GM23338 (cell line): ENCODE data around the gene OR56B1. TPM values are rescaled to one million over a fixed set of nuclear protein-coding genes. Genes with fewer than 3 reads are reported as not detected.

Experiments used
- ATAC-seq: fragments of 200-7000 bp; cut with Tn5 transposase; 3 replicates; pipeline ENCODE4 v1.9.1; 2020
- DNase-seq: peaks from one replicate; pipeline ENCODE4 v3.0.0-alpha.2; 2015; ENCODE audit warnings: low spot score
- H2AFZ ChIP-seq: fragments of 200-600 bp; sonication (generic); 2 replicates; pipeline ENCODE4 v1.8.0; 2016; ENCODE audit warnings: antibody characterized with exemption, mild to moderate bottlenecking, moderate library complexity
- H3F3A ChIP-seq: fragments of 200-600 bp; sonication (generic); replicated peaks from 2 replicates; pipeline ENCODE4 v1.8.0; 2017; ENCODE audit warnings: antibody characterized with exemption, mixed run types, low read depth
- H3K27ac ChIP-seq: fragments of 200-600 bp; sonication (generic); 2 replicates; pipeline ENCODE4 v1.6.1; 2016; ENCODE audit warnings: low read depth
- H3K27me3 ChIP-seq: fragments of 200-600 bp; sonication (generic); 2 replicates; pipeline ENCODE4 v1.8.0; 2016; ENCODE audit warnings: mild to moderate bottlenecking, mixed run types, moderate library complexity; ENCODE audit not compliant: insufficient read depth
- H3K36me3 ChIP-seq: fragments of 200-600 bp; sonication (generic); 2 replicates; pipeline ENCODE4 v1.8.0; 2016; ENCODE audit warnings: mild to moderate bottlenecking; ENCODE audit not compliant: insufficient read depth
- H3K4me1 ChIP-seq: fragments of 200-600 bp; sonication (generic); 2 replicates; pipeline ENCODE4 v1.8.0; 2016; ENCODE audit warnings: mild to moderate bottlenecking, moderate library complexity; ENCODE audit not compliant: insufficient read depth
- H3K4me2 ChIP-seq: fragments of 200-600 bp; sonication (generic); 2 replicates; pipeline ENCODE4 v1.7.1; 2017; ENCODE audit warnings: mixed run types
- H3K4me3 ChIP-seq: fragments of 200-600 bp; sonication (generic); 2 replicates; pipeline ENCODE4 v1.6.1; 2016; ENCODE audit warnings: mixed run types
- H3K79me2 ChIP-seq: fragments of 200-600 bp; sonication (generic); replicated peaks from 2 replicates; pipeline ENCODE4 v1.8.0; 2017; ENCODE audit warnings: mild to moderate bottlenecking; ENCODE audit not compliant: insufficient read depth
- H3K9me2 ChIP-seq: fragments of 200-600 bp; sonication (generic); 2 replicates; pipeline ENCODE4 v1.8.0; 2017; ENCODE audit not compliant: insufficient read depth
- H4K20me1 ChIP-seq: fragments of 200-600 bp; sonication (generic); replicated peaks from 2 replicates; pipeline ENCODE4 v1.8.0; 2017; ENCODE audit warnings: mild to moderate bottlenecking; ENCODE audit not compliant: insufficient read depth
- H3K27ac Mint-ChIP-seq: 2 replicates; pipeline ENCODE4 v1.8.0; 2020; ENCODE audit warnings: inconsistent platforms, mild to moderate bottlenecking, moderate library complexity, mixed read lengths
- H3K27me3 Mint-ChIP-seq: 3 replicates; pipeline ENCODE4 v1.8.0; 2022; ENCODE audit warnings: low read depth, mild to moderate bottlenecking, moderate library complexity, mixed read lengths, inconsistent platforms; ENCODE audit not compliant: insufficient read depth, poor library complexity
- H3K36me3 Mint-ChIP-seq: 3 replicates; pipeline ENCODE4 v1.8.0; 2021; ENCODE audit warnings: low read depth, mild to moderate bottlenecking, inconsistent platforms, moderate library complexity, mixed read lengths
- H3K4me1 Mint-ChIP-seq: 3 replicates; pipeline ENCODE4 v1.8.0; 2020; ENCODE audit warnings: mild to moderate bottlenecking, inconsistent platforms, mixed read lengths
- H3K4me3 Mint-ChIP-seq: 3 replicates; pipeline ENCODE4 v1.8.0; 2021; ENCODE audit warnings: moderate library complexity, mild to moderate bottlenecking, inconsistent platforms, mixed read lengths
- H3K9me3 Mint-ChIP-seq: 3 replicates; pipeline ENCODE4 v1.8.0; 2020; ENCODE audit warnings: moderate library complexity, mild to moderate bottlenecking, inconsistent platforms, mixed read lengths
- CREB1 ChIP-seq: fragments of 250-450 bp; sonication (Bioruptor Pico); IDR thresholded peaks from 2 replicates; pipeline ENCODE4 v1.5.0; 2020; ENCODE audit warnings: low read depth, mild to moderate bottlenecking, moderate library complexity
- CTCF ChIP-seq, 2 experiments: fragments of 200-600 bp in 1 of 2; sonication (generic) in 1 of 2; conservative IDR thresholded peaks; 2 replicates each; pipeline versions ENCODE4 v1.5.1 to v1.6.1; 2016 to 2017; ENCODE audit warnings: antibody characterized with exemption in 2 of 2, low read depth in 2 of 2, mild to moderate bottlenecking in 2 of 2, moderate library complexity in 1 of 2
- EZH2 ChIP-seq: fragments of 200-600 bp; sonication (generic); IDR thresholded peaks from one replicate; pipeline ENCODE4 v1.8.0; 2017; ENCODE audit warnings: antibody characterized with exemption, mild to moderate bottlenecking, low read depth; ENCODE audit not compliant: unreplicated experiment
- POLR2AphosphoS5 ChIP-seq: IDR thresholded peaks from 2 replicates; pipeline ENCODE4 v1.6.1; 2016; ENCODE audit warnings: antibody characterized with exemption, low read depth
- STAT1 ChIP-seq: IDR thresholded peaks from one replicate; pipeline ENCODE4 v1.6.1; 2016; ENCODE audit warnings: antibody characterized with exemption; ENCODE audit not compliant: unreplicated experiment
- polyA plus RNA-seq: library from polyadenylated mRNA; unstranded; fragments of >200 nt; fragmentation: Nextera tagmentation; extraction: Ambion mirVana; gene quantifications from 2 replicates; pipeline ENCODE4 v1.2.1, GENCODE V29; 2016
- total RNA-seq: library from RNA; depleted of rRNA; stranded (reverse); fragments of >200 nt; shearing (Covaris generic); gene quantifications from 2 replicates; pipeline ENCODE4 v1.2.3, GENCODE V29; 2014
- TF ChIP-seq, protein P1 (sequence below): fragments of 250-450 bp; sonication (Bioruptor Pico); IDR thresholded peaks from 2 replicates; pipeline ENCODE4 v1.5.0; 2020; ENCODE audit warnings: mild to moderate bottlenecking, moderate library complexity
- TF ChIP-seq, protein P2 (sequence below): IDR thresholded peaks from one replicate; pipeline ENCODE4 v1.6.1; 2018; ENCODE audit warnings: antibody characterized with exemption; ENCODE audit not compliant: unreplicated experiment

The OR56B1 gene
- total and polyA plus RNA-seq, 2 experiments from 2014 or later, result 0.28 TPM; not detected in 1

- Mint-ChIP-seq H3K27me3 (no peaks in the 10 kb centered on the region), H3K4me3 (no peak overlapping the region), H3K27ac (no peak overlapping the region), H3K36me3 (no peaks in the 10 kb centered on the region), H3K4me1 (no peaks in the 10 kb centered on the region), H3K9me3 (no peaks in the 10 kb centered on the region)
- H3K4me3 ChIP-seq, result no peak overlapping the region
- H3K36me3 ChIP-seq, result no peaks in the 10 kb centered on the region
- no peak for DNase-seq
- no peak for ATAC-seq
- H3K27me3 ChIP-seq, result no peaks in the 10 kb centered on the region
- no peak overlapping the region for H2AFZ ChIP-seq
- no peaks in the 10 kb centered on the region for H4K20me1 ChIP-seq
- no peaks in the 10 kb centered on the region for H3K79me2 ChIP-seq
- no peaks in the 10 kb centered on the region for H3K9me2 ChIP-seq
- no peak overlapping the region for H3K4me2 ChIP-seq
- no peak for TF ChIP-seq CREB1
- TF ChIP-seq, protein P1, sequence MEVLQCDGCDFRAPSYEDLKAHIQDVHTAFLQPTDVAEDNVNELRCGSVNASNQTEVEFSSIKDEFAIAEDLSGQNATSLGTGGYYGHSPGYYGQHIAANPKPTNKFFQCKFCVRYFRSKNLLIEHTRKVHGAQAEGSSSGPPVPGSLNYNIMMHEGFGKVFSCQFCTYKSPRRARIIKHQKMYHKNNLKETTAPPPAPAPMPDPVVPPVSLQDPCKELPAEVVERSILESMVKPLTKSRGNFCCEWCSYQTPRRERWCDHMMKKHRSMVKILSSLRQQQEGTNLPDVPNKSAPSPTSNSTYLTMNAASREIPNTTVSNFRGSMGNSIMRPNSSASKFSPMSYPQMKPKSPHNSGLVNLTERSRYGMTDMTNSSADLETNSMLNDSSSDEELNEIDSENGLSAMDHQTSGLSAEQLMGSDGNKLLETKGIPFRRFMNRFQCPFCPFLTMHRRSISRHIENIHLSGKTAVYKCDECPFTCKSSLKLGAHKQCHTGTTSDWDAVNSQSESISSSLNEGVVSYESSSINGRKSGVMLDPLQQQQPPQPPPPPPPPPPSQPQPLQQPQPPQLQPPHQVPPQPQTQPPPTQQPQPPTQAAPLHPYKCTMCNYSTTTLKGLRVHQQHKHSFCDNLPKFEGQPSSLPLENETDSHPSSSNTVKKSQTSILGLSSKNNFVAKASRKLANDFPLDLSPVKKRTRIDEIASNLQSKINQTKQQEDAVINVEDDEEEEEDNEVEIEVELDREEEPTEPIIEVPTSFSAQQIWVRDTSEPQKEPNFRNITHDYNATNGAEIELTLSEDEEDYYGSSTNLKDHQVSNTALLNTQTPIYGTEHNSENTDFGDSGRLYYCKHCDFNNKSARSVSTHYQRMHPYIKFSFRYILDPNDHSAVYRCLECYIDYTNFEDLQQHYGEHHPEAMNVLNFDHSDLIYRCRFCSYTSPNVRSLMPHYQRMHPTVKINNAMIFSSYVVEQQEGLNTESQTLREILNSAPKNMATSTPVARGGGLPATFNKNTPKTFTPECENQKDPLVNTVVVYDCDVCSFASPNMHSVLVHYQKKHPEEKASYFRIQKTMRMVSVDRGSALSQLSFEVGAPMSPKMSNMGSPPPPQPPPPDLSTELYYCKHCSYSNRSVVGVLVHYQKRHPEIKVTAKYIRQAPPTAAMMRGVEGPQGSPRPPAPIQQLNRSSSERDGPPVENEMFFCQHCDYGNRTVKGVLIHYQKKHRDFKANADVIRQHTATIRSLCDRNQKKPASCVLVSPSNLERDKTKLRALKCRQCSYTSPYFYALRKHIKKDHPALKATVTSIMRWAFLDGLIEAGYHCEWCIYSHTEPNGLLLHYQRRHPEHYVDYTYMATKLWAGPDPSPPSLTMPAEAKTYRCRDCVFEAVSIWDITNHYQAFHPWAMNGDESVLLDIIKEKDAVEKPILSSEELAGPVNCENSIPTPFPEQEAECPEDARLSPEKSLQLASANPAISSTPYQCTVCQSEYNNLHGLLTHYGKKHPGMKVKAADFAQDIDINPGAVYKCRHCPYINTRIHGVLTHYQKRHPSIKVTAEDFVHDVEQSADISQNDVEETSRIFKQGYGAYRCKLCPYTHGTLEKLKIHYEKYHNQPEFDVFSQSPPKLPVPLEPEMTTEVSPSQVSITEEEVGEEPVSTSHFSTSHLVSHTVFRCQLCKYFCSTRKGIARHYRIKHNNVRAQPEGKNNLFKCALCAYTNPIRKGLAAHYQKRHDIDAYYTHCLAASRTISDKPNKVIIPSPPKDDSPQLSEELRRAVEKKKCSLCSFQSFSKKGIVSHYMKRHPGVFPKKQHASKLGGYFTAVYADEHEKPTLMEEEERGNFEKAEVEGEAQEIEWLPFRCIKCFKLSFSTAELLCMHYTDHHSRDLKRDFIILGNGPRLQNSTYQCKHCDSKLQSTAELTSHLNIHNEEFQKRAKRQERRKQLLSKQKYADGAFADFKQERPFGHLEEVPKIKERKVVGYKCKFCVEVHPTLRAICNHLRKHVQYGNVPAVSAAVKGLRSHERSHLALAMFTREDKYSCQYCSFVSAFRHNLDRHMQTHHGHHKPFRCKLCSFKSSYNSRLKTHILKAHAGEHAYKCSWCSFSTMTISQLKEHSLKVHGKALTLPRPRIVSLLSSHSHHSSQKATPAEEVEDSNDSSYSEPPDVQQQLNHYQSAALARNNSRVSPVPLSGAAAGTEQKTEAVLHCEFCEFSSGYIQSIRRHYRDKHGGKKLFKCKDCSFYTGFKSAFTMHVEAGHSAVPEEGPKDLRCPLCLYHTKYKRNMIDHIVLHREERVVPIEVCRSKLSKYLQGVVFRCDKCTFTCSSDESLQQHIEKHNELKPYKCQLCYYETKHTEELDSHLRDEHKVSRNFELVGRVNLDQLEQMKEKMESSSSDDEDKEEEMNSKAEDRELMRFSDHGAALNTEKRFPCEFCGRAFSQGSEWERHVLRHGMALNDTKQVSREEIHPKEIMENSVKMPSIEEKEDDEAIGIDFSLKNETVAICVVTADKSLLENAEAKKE (CRISPR knock-in tag), result no peak
- TF ChIP-seq POLR2AphosphoS5, result no peak
- TF ChIP-seq EZH2, result no peak
- TF ChIP-seq, protein P2, sequence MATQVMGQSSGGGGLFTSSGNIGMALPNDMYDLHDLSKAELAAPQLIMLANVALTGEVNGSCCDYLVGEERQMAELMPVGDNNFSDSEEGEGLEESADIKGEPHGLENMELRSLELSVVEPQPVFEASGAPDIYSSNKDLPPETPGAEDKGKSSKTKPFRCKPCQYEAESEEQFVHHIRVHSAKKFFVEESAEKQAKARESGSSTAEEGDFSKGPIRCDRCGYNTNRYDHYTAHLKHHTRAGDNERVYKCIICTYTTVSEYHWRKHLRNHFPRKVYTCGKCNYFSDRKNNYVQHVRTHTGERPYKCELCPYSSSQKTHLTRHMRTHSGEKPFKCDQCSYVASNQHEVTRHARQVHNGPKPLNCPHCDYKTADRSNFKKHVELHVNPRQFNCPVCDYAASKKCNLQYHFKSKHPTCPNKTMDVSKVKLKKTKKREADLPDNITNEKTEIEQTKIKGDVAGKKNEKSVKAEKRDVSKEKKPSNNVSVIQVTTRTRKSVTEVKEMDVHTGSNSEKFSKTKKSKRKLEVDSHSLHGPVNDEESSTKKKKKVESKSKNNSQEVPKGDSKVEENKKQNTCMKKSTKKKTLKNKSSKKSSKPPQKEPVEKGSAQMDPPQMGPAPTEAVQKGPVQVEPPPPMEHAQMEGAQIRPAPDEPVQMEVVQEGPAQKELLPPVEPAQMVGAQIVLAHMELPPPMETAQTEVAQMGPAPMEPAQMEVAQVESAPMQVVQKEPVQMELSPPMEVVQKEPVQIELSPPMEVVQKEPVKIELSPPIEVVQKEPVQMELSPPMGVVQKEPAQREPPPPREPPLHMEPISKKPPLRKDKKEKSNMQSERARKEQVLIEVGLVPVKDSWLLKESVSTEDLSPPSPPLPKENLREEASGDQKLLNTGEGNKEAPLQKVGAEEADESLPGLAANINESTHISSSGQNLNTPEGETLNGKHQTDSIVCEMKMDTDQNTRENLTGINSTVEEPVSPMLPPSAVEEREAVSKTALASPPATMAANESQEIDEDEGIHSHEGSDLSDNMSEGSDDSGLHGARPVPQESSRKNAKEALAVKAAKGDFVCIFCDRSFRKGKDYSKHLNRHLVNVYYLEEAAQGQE, result no peak
- TF ChIP-seq CTCF (conservative IDR thresholded peaks at IDR 0.05; ENCODE audit: low read depth in 2 of 2), result no peak
- no peak for TF ChIP-seq STAT1
- no peaks in the 10 kb centered on the region for H3K4me1 ChIP-seq
- no peak overlapping the region for H3K27ac ChIP-seq
- H3F3A ChIP-seq, result no peaks in the 10 kb centered on the region
These were observed 1.6 kb downstream of the OR56B1 start for GRCh38 chr11:5737670-5738392.
